ENCODE measurements around the gene NINJ2. TPM values are rescaled to one million over a fixed set of nuclear protein-coding genes. Genes with fewer than 3 reads are reported as not detected.

The NINJ2 gene
- total RNA-seq, 1 experiment from 2014 or later: 1.8 TPM

Small RNA genes within 50 kb of the gene (small RNA-seq; reads per million reads assigned to genes)
- gene RNU7-103P: not detected

Other genes with a start within 250 kb of the NINJ2 start
- 0.30 TPM in 1 of 2 replicates, not detected in the other for gene B4GALNT3, start 203.5 kb downstream of the NINJ2 start, total RNA-seq (2014; rRNA removed; shearing (Covaris generic); ENCODE audit: low replicate concordance)
- gene WNK1, start 89.1 kb upstream of the NINJ2 start, total RNA-seq (2014; rRNA removed; shearing (Covaris generic); ENCODE audit: low replicate concordance): 134 and 183 TPM in 2 replicates